Measurements from ENCODE around the gene NOS1AP.

NOS1AP gene

GRCh38 chr1:162387226-162388082, 318.0 kb downstream of the NOS1AP start:
- Histone ChIP-seq H3K4me1 (ENCODE audit: insufficient read depth, low read length) (peaks cover 6% of the 10 kb centered on the region; the same call in 1 of the 2 replicates), H3K9me3 (ENCODE audit: insufficient read depth, low read depth, low read length) (no peaks in the 10 kb centered on the region), H3K27ac (ENCODE audit: low read length) (no peak overlapping the region), H3K4me3 (ENCODE audit: low read length) (no peak overlapping the region), H3K27me3 (ENCODE audit: insufficient read depth, low read length) (no peaks in the 10 kb centered on the region), H3K36me3 (ENCODE audit: insufficient read depth, low read depth, low read length) (peaks cover 12% of the 10 kb centered on the region), H3K9ac (ENCODE audit: low read depth, low read length) (no peak overlapping the region)

DNA sequence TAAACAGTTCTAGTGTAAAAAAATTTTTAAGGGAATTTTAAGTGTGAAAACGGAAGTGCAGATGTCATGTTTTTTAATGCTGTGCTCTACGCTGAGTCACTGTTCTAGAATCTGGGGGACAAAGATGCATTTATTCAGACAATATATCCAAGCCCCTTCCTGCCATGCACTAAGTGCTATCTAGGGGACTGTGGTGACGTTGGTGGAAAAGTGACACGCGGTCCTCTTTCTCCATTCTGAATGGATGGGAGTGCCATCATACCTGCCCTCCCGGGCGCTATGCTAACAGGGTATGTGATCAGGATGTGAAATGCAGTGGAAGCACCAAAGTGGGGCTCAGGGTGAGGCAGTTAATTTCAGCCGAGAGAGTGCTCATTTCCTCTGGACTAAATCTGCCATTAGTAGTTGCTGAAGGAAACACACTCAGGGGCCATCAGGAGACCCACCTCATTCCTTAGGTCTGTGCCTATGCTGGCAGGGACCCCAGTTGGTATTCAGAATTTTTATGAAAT, 318.6 kb downstream of the NOS1AP start:
- Histone ChIP-seq H3K36me3 (ENCODE audit: insufficient read depth, low read depth, low read length) (peaks cover 11% of the 10 kb centered on the region), H3K27me3 (ENCODE audit: insufficient read depth, low read length) (no peaks in the 10 kb centered on the region), H3K9ac (ENCODE audit: low read depth, low read length) (no peak overlapping the region), H3K4me3 (ENCODE audit: low read length) (no peak overlapping the region), H3K4me1 (ENCODE audit: insufficient read depth, low read length) (peaks cover 6% of the 10 kb centered on the region; the same call in 1 of the 2 replicates), H3K9me3 (ENCODE audit: insufficient read depth, low read depth, low read length) (no peaks in the 10 kb centered on the region), H3K27ac (ENCODE audit: low read length) (no peak overlapping the region)

GRCh38 chr1:162388615-162389014, 319.1 kb downstream of the NOS1AP start:
- Histone ChIP-seq H3K9me3 (ENCODE audit: insufficient read depth, low read depth, low read length) (no peaks in the 10 kb centered on the region), H3K36me3 (ENCODE audit: insufficient read depth, low read depth, low read length) (peaks cover 6% of the 10 kb centered on the region; the same call in 1 of the 2 replicates), H3K27ac (ENCODE audit: low read length) (no peak overlapping the region), H3K9ac (ENCODE audit: low read depth, low read length) (no peak overlapping the region), H3K4me1 (ENCODE audit: insufficient read depth, low read length) (peaks cover 6% of the 10 kb centered on the region; the same call in 1 of the 2 replicates), H3K4me3 (ENCODE audit: low read length) (no peak overlapping the region), H3K27me3 (ENCODE audit: insufficient read depth, low read length) (no peaks in the 10 kb centered on the region)

DNA sequence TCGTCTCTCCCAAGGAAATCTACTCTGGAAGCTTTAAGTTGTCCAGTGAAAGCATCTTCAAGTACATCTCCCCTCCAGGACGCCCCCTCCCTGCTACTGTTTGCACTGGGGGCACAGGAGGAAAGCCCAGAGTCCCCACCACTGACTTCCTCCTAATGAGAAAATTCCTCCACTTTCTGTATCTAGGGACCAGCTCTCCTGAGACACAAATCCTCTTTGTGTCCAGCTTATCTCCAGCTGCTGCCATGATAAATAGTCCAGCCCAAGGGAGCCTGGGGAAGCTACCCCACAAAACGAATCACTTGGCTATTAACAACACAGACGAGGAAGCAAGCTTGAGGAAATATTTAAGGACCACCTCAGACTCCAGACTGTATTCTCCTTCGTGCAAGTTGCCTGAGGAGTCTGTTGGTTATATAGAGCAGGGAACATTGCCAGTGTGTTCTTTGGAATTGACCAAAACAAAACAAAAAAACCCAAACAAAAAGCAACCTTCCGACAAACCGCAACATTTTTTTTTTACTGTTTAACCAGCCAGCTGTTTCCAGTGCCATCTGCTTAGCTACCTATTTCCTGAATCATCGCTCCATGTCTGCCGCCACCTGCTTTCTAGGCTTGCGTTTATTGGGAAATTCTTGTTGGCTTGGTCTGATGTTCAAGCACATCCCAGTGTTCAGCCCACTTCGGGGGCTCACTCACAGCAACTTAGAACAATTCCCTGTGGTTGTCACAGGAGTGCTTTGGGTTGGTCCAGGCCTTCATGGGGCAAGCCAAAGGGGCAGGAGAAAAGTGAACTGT, 319.7 kb downstream of the NOS1AP start:
- no peaks in the 10 kb centered on the region for H3K9me3 ChIP-seq (ENCODE audit: insufficient read depth, low read depth, low read length)
- no peak overlapping the region for H3K4me3 ChIP-seq (ENCODE audit: low read length)
- 0 out of 2 replicates have a peak, but pooled peaks cover under 1% of the 10 kb centered on the region for H3K36me3 ChIP-seq (ENCODE audit: insufficient read depth, low read depth, low read length)
- H3K27me3 ChIP-seq (ENCODE audit: insufficient read depth, low read length) = no peaks in the 10 kb centered on the region
- peaks cover 6% of the 10 kb centered on the region; the same call in 1 of the 2 replicates for H3K4me1 ChIP-seq (ENCODE audit: insufficient read depth, low read length)
- H3K27ac ChIP-seq (ENCODE audit: low read length) = no peak overlapping the region
- no peak overlapping the region for H3K9ac ChIP-seq (ENCODE audit: low read depth, low read length)

GRCh38 chr1:162389971-162390370, 320.5 kb downstream of the NOS1AP start:
- no peak overlapping the region for H3K27ac ChIP-seq (ENCODE audit: low read length)
- no peaks in the 10 kb centered on the region for H3K36me3 ChIP-seq (ENCODE audit: insufficient read depth, low read depth, low read length)
- no peak overlapping the region for H3K4me3 ChIP-seq (ENCODE audit: low read length)
- no peak overlapping the region for H3K9ac ChIP-seq (ENCODE audit: low read depth, low read length)
- H3K27me3 ChIP-seq (ENCODE audit: insufficient read depth, low read length) = no peaks in the 10 kb centered on the region
- H3K9me3 ChIP-seq (ENCODE audit: insufficient read depth, low read depth, low read length) = no peaks in the 10 kb centered on the region
- H3K4me1 ChIP-seq (ENCODE audit: insufficient read depth, low read length) = peaks cover 6% of the 10 kb centered on the region; the same call in 1 of the 2 replicates

DNA sequence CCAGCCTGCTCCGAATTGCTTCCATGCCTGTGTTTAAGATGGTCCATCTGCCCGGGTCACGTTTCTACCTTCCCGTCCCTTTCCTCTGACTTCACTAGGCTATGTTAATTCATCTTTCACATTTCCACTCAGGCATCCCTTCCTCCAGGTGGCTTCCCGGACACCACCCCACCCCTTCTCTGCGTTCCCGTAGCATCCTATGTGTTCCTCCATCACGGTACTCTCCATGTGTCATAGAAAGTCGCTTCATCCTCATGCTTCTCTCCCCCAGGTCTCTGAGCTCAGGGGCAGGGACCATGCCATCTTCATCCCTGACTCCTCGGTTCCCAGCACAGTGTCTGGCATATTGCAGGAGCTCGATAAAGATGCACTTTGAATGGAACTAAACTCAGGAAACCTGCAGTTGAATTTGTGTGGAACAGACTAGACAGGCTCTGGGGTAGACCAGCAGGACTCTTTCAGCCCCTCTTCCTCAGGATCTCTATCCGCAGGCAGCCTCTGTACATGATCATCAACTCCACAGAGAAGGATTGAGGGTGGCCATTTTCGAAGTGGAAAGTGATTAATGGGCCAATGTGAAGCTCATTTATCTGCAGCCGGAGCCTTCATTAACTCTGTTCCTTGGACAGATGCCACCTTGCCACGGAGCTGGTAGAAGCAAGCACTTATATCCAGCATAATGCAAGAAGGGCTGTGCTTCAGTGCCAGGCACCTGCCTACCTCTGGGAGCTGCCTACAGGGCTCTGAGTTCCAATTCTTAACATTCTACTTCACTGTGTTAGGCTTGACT, 321.1 kb downstream of the NOS1AP start:
- peaks cover 6% of the 10 kb centered on the region; the same call in 1 of the 2 replicates for H3K4me1 ChIP-seq (ENCODE audit: insufficient read depth, low read length)
- no peak overlapping the region for H3K9ac ChIP-seq (ENCODE audit: low read depth, low read length)
- no peak overlapping the region for H3K27ac ChIP-seq (ENCODE audit: low read length)

DNA sequence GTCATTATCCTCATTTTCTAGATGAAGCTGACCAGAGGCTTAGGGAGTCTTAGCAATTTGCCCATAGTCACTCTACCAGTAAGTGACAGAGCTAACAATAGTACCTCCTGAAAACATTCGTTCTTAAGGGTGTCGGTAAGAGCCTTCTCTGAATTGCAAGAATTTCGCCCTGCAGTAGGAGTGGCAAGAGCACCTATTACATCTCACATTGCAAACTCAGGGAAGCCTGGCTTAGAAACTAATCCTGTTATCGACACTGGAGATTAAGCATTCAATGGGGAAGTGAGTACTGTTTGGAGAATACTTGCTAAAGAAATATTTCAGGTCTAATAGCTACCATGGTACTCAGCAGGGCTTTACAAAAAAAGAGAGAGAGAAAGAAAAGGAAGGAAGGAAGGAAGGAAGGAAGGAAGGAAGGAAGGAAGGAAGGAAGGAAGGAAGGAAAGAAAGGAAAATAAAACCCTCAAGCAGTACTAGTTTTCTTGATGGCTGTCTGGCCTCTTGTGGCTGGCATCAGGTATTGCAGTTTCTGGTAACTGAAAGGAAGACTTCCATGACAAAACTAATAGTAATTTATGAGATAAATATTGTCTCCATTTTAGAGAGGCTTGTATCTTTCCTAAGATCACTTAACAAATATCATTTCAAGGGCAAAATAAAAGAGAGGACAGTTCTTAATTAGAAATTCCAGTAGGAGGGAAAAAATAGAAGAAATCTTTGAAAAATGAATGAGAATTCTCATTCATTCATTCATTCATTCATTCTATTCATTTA, 322.5 kb downstream of the NOS1AP start:
- Histone ChIP-seq H3K27ac (ENCODE audit: low read length) (no peak overlapping the region), H3K9me3 (ENCODE audit: insufficient read depth, low read depth, low read length) (no peaks in the 10 kb centered on the region), H3K9ac (ENCODE audit: low read depth, low read length) (no peak overlapping the region), H3K4me3 (ENCODE audit: low read length) (no peak overlapping the region), H3K4me1 (ENCODE audit: insufficient read depth, low read length) (peaks cover 6% of the 10 kb centered on the region; the same call in 1 of the 2 replicates), H3K27me3 (ENCODE audit: insufficient read depth, low read length) (no peaks in the 10 kb centered on the region), H3K36me3 (ENCODE audit: insufficient read depth, low read depth, low read length) (no peaks in the 10 kb centered on the region)

More for the DNA sequence above, 321.1 kb downstream of the NOS1AP start:
- Histone ChIP-seq H3K27me3 (ENCODE audit: insufficient read depth, low read length) (no peaks in the 10 kb centered on the region), H3K4me3 (ENCODE audit: low read length) (no peak overlapping the region), H3K36me3 (ENCODE audit: insufficient read depth, low read depth, low read length) (no peaks in the 10 kb centered on the region), H3K9me3 (ENCODE audit: insufficient read depth, low read depth, low read length) (no peaks in the 10 kb centered on the region)

- Histone ChIP-seq H3K4me3 (ENCODE audit: low read length) (no peak overlapping the region), H3K27me3 (ENCODE audit: insufficient read depth, low read length) (no peaks in the 10 kb centered on the region), H3K9me3 (ENCODE audit: insufficient read depth, low read depth, low read length) (no peaks in the 10 kb centered on the region), H3K9ac (ENCODE audit: low read depth, low read length) (no peak overlapping the region), H3K36me3 (ENCODE audit: insufficient read depth, low read depth, low read length) (no peaks in the 10 kb centered on the region), H3K4me1 (ENCODE audit: insufficient read depth, low read length) (peaks cover 22% of the 10 kb centered on the region), H3K27ac (ENCODE audit: low read length) (no peak overlapping the region)
Measured at GRCh38 chr1:162396201-162396906, 326.9 kb downstream of the NOS1AP start.

GRCh38 chr1:162397039-162397448, 327.6 kb downstream of the NOS1AP start:
- H3K9me3 ChIP-seq (ENCODE audit: insufficient read depth, low read depth, low read length) = no peaks in the 10 kb centered on the region
- no peaks in the 10 kb centered on the region for H3K27me3 ChIP-seq (ENCODE audit: insufficient read depth, low read length)
- H3K36me3 ChIP-seq (ENCODE audit: insufficient read depth, low read depth, low read length) = no peaks in the 10 kb centered on the region
- H3K4me3 ChIP-seq (ENCODE audit: low read length) = no peak overlapping the region
- no peak overlapping the region for H3K9ac ChIP-seq (ENCODE audit: low read depth, low read length)
- H3K4me1 ChIP-seq (ENCODE audit: insufficient read depth, low read length) = peaks cover 17% of the 10 kb centered on the region
- no peak overlapping the region for H3K27ac ChIP-seq (ENCODE audit: low read length)

GRCh38 chr1:162397943-162398560, 328.6 kb downstream of the NOS1AP start:
- Histone ChIP-seq H3K36me3 (ENCODE audit: insufficient read depth, low read depth, low read length) (no peaks in the 10 kb centered on the region), H3K4me1 (ENCODE audit: insufficient read depth, low read length) (peaks cover 17% of the 10 kb centered on the region), H3K27ac (ENCODE audit: low read length) (no peak overlapping the region), H3K9ac (ENCODE audit: low read depth, low read length) (no peak overlapping the region), H3K27me3 (ENCODE audit: insufficient read depth, low read length) (no peaks in the 10 kb centered on the region), H3K9me3 (ENCODE audit: insufficient read depth, low read depth, low read length) (no peaks in the 10 kb centered on the region), H3K4me3 (ENCODE audit: low read length) (no peak overlapping the region)

Data from iPS-20b (cell line).